OCI-LY7 (cell line): ENCODE measurements around the gene EIF3J. TPM values are rescaled to one million over a fixed set of nuclear protein-coding genes. Genes with fewer than 3 reads are reported as not detected.
"Not testable (repeated sequence)": the region's sequence is repeated elsewhere in the genome, so short reads cannot be mapped to it uniquely, and the experiment has no call there.

Experiments
- BruUV-seq: library from RNA; stranded (reverse); fragments of 400-500 nt; replicated peaks from 2 replicates; lab custom pipeline; 2021; lab: Mats Ljungman, UMichigan
- CTCF ChIA-PET: fragments of 300-600 bp; sonication (Branson Sonifier 250); formaldehyde crosslinking; loops from one replicate; lab custom pipeline; 2022; ENCODE audit warnings: antibody characterized with exemption; ENCODE audit not compliant: unreplicated experiment; lab: Charles Lee
- POLR2A ChIA-PET: fragments of 300-600 bp; sonication (Branson Sonifier 250); formaldehyde crosslinking; loops from one replicate; lab custom pipeline; 2022; ENCODE audit warnings: antibody characterized with exemption; lab: Charles Lee
- DNase-seq: peaks from one replicate; pipeline ENCODE4 v3.0.0-alpha.2; 2015; ENCODE audit warnings: low spot score
- H2AFZ ChIP-seq: fragments of 200-600 bp; sonication (generic), shearing (Covaris generic); 2 replicates; pipeline ENCODE4 v1.6.1; 2014; ENCODE audit warnings: mild to moderate bottlenecking, antibody characterized with exemption, low read length, moderate library complexity
- H3K27ac ChIP-seq: fragments of 200-600 bp; sonication (generic); 2 replicates; pipeline ENCODE4 v1.5.1; 2014; ENCODE audit warnings: mixed run types, low read depth, mild to moderate bottlenecking, moderate library complexity, low read length, inconsistent platforms; ENCODE audit not compliant: poor library complexity, severe bottlenecking
- H3K36me3 ChIP-seq: fragments of 200-600 bp; sonication (generic); 2 replicates; pipeline ENCODE4 v1.6.1; 2014; ENCODE audit warnings: mild to moderate bottlenecking, antibody characterized with exemption, low read length, moderate library complexity, mixed read lengths; ENCODE audit not compliant: insufficient read depth
- H3K4me1 ChIP-seq: fragments of 200-600 bp; sonication (generic); 2 replicates; pipeline ENCODE4 v1.5.1; 2014; ENCODE audit warnings: mild to moderate bottlenecking, low read length; ENCODE audit not compliant: insufficient read depth, poor library complexity, severe bottlenecking
- H3K4me2 ChIP-seq: fragments of 200-600 bp; sonication (generic); 2 replicates; pipeline ENCODE4 v1.6.1; 2014; ENCODE audit warnings: mild to moderate bottlenecking, low read length
- H3K4me3 ChIP-seq: fragments of 200-600 bp; sonication (generic); 2 replicates; pipeline ENCODE4 v1.5.1; 2014; ENCODE audit warnings: mild to moderate bottlenecking, low read depth, low read length; ENCODE audit not compliant: poor library complexity, severe bottlenecking
- H3K79me2 ChIP-seq: fragments of 200-600 bp; sonication (generic); 2 replicates; pipeline ENCODE4 v1.6.1; 2016; ENCODE audit warnings: low read depth, mild to moderate bottlenecking, low read length, moderate library complexity, mixed read lengths; ENCODE audit not compliant: insufficient read depth
- H3K9me2 ChIP-seq: fragments of 200-600 bp; sonication (generic); 2 replicates; pipeline ENCODE4 v1.6.1; 2016; ENCODE audit warnings: mild to moderate bottlenecking, low read length, mixed read lengths; ENCODE audit not compliant: insufficient read depth
- H3K9me3 ChIP-seq: fragments of 200-600 bp; sonication (generic); 2 replicates; pipeline ENCODE4 v1.6.1; 2014; ENCODE audit warnings: mild to moderate bottlenecking, mixed run types, low read length, mixed read lengths
- H4K20me1 ChIP-seq: fragments of 200-600 bp; sonication (generic); 2 replicates; pipeline ENCODE4 v1.6.1; 2014; ENCODE audit warnings: mild to moderate bottlenecking, antibody characterized with exemption, low read length, moderate library complexity, mixed read lengths; ENCODE audit not compliant: insufficient read depth
- EZH2phosphoT487 ChIP-seq: fragments of 200-600 bp; sonication (generic); IDR thresholded peaks from 2 replicates; pipeline ENCODE4 v1.6.1; 2018; ENCODE audit warnings: low read depth, borderline replicate concordance, mild to moderate bottlenecking, mixed run types, antibody characterized with exemption, low read length, moderate library complexity, mixed read lengths
- intact Hi-C: fragments of 100-400 bp; cut with micrococcal nuclease; formaldehyde crosslinking; loops from one replicate; pipeline ENCODE4 v1.10.0; 2022; ENCODE audit not compliant: unreplicated experiment
- total RNA-seq, 2 experiments: library from RNA; depleted of rRNA in 1 of 2; stranded (reverse); fragments of >200 nt in 1 of 2; shearing (Covaris generic) in 1 of 2; gene quantifications; 2 replicates each; pipeline ENCODE4 v1.2.3, GENCODE V29; 2014 to 2022
- TF ChIP-seq, protein P1 (sequence below): fragments of 200-600 bp; sonication (generic); conservative IDR thresholded peaks from 2 replicates; pipeline ENCODE4 v1.5.1; 2014; ENCODE audit warnings: mild to moderate bottlenecking, antibody characterized with exemption, low read length, moderate library complexity, mixed read lengths

EIF3J gene
- total RNA-seq, 2 experiments from 2014 or later: 49.4 to 131 TPM

- intact Hi-C loops: no loop called here
- ChIA-PET POLR2A (interaction anchor here (0.5 to 1.0 kb wide), 6 partner anchors 16 to 235 kb away, joined by 3 to 4 read pairs (median 3); partner anchors contain the start of gene CTDSPL2), CTCF (no interaction called here)
- TF ChIP-seq, protein P1, sequence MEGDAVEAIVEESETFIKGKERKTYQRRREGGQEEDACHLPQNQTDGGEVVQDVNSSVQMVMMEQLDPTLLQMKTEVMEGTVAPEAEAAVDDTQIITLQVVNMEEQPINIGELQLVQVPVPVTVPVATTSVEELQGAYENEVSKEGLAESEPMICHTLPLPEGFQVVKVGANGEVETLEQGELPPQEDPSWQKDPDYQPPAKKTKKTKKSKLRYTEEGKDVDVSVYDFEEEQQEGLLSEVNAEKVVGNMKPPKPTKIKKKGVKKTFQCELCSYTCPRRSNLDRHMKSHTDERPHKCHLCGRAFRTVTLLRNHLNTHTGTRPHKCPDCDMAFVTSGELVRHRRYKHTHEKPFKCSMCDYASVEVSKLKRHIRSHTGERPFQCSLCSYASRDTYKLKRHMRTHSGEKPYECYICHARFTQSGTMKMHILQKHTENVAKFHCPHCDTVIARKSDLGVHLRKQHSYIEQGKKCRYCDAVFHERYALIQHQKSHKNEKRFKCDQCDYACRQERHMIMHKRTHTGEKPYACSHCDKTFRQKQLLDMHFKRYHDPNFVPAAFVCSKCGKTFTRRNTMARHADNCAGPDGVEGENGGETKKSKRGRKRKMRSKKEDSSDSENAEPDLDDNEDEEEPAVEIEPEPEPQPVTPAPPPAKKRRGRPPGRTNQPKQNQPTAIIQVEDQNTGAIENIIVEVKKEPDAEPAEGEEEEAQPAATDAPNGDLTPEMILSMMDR: no peak
- TF ChIP-seq EZH2phosphoT487: no peak
- H3K9me2 ChIP-seq: no peaks in the 10 kb centered on the region
- H2AFZ ChIP-seq: no peak overlapping the region
- H3K79me2 ChIP-seq: peaks cover 92% of the 10 kb centered on the region
- H3K4me2 ChIP-seq: no peak overlapping the region
- peaks cover 34% of the 10 kb centered on the region; the same call in 1 of the 2 replicates for H4K20me1 ChIP-seq
- H3K36me3 ChIP-seq: peaks cover 75% of the 10 kb centered on the region
- H3K4me3 ChIP-seq: no peak overlapping the region
- H3K9me3 ChIP-seq: no peaks in the 10 kb centered on the region
- H3K27ac ChIP-seq: no peak overlapping the region
- BruUV-seq: no TSS peak
- peaks cover 19% of the 10 kb centered on the region for H3K4me1 ChIP-seq
- DNase-seq: no peak
Measured at GRCh38 chr15:44542596-44542995, 5.6 kb downstream of the EIF3J start.

GRCh38 chr15:44544745-44545144, 7.8 kb downstream of the EIF3J start:
- intact Hi-C loops, H3K4me3 ChIP-seq, CTCF ChIA-PET, H3K27ac ChIP-seq, H3K9me3 ChIP-seq, DNase-seq, H3K4me2 ChIP-seq, BruUV-seq, H3K9me2 ChIP-seq, H2AFZ ChIP-seq: not testable (repeated sequence)
- Histone ChIP-seq H3K36me3 (peaks cover 75% of the 10 kb centered on the region), H4K20me1 (peaks cover 23% of the 10 kb centered on the region; the same call in 1 of the 2 replicates), H3K79me2 (peaks cover 86% of the 10 kb centered on the region), H3K4me1 (peaks cover 10% of the 10 kb centered on the region)
- POLR2A ChIA-PET: interaction anchor here (1.4 kb wide), 1 partner anchor 112 kb away, joined by 3 read pairs; no protein-coding TSS in a partner anchor

- H3K9me3 ChIP-seq: no peaks in the 10 kb centered on the region
- POLR2A ChIA-PET: interaction anchor here (0.6 to 1.4 kb wide), 8 partner anchors 9 to 121 kb away, joined by 3 to 8 read pairs (median 4); partner anchors contain the start of gene EIF3J
- H3K27ac ChIP-seq: no peak overlapping the region
- BruUV-seq: no TSS peak
- H3K9me2 ChIP-seq: no peaks in the 10 kb centered on the region
- peak overlapping the region; percentile 15; the same call in 1 of the 2 replicates for H3K4me2 ChIP-seq
- TF ChIP-seq EZH2phosphoT487: no peak
- TF ChIP-seq, protein P1: peak; percentile 82
- peak; percentile 35 for DNase-seq
- peaks cover 74% of the 10 kb centered on the region for H3K36me3 ChIP-seq
- intact Hi-C loops: no loop called here
- H3K79me2 ChIP-seq: peaks cover 89% of the 10 kb centered on the region
- peaks cover 21% of the 10 kb centered on the region; the same call in 1 of the 2 replicates for H4K20me1 ChIP-seq
- H2AFZ ChIP-seq: no peak overlapping the region
- CTCF ChIA-PET: interaction anchor here (0.7 kb wide), 1 partner anchor 8 kb away, joined by 3 read pairs; no protein-coding TSS in a partner anchor
- H3K4me1 ChIP-seq: peaks cover 24% of the 10 kb centered on the region
- no peak overlapping the region for H3K4me3 ChIP-seq
Measured at GRCh38 chr15:44545913-44546802, 9.2 kb downstream of the EIF3J start.

DNA sequence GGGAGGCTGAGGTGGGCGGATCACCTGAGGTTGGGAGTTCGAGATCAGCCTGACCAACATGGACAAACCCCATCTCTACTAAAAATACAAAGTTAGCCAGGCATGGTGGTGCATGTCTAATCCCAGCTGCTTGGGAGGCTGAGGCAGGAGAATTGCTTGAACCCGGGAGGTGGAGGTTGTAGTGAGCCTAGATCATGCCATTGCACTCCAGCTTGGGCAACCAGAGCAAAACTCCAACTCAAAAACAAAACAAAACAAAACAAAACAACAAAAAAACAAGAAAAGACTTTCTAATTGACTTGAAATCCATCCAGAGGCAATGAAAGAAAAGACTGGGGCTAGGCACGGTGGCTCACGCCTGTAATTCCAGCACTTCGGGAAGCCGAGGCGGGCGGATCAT, 12.2 kb downstream of the EIF3J start:
- H3K36me3 ChIP-seq: peaks cover 74% of the 10 kb centered on the region
- BruUV-seq, H3K9me3 ChIP-seq, POLR2A ChIA-PET, intact Hi-C loops, H2AFZ ChIP-seq, H3K4me2 ChIP-seq, CTCF ChIA-PET, H3K4me3 ChIP-seq, H3K9me2 ChIP-seq, DNase-seq, H3K27ac ChIP-seq: not testable (repeated sequence)
- peaks cover 24% of the 10 kb centered on the region for H3K4me1 ChIP-seq
- H3K79me2 ChIP-seq: peaks cover 75% of the 10 kb centered on the region
- peaks cover 15% of the 10 kb centered on the region; the same call in 1 of the 2 replicates for H4K20me1 ChIP-seq
